Fibroblast of skin of back (primary cell): ENCODE results near the gene ZNF655.

Experiments used
- DNase-seq: peaks from one replicate; pipeline ENCODE4 v3.0.0-alpha.2; 2013

ZNF655 gene

DNA sequence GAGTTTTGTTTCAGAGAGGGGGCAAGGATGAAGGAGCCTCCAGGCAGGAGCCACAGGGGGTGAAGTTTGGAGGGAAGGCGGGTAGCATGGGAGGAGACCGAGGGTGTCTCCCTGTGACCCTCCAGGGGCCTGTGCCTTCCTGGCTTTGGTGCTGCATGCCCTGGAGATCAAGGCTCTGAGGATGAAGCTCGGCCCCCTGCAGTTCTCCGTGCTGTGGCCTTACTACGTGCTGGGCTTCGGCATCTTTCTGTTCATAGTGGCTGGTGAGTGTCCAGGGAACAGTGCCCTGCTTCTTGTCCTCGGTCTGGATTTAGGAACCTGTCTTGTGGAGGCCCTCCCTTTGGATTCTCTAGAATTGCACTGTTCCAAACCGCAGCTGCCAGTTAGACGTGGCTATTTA is 49.1 kb downstream of the ZNF655 start:
- DNase-seq: no peak

DNA sequence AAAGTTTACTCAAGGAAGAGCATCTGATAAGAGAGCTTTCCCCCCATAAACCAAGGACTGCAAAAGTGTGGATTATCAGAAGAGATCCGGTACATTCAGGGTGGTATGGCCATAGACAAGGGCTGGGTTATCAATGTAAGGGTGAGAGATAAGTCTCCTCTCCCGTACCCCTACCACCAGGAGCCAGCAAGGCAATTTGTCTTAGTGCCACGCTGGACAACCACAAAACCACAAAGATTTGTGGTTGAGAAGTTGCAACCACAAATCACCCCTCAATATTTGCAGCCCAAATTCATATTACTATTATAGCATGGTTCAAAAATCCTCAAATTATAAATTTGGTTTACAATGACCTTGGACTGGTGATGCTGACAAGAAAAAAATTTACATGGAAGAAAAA is 56.1 kb downstream of the ZNF655 start:
- no peak for DNase-seq

DNA sequence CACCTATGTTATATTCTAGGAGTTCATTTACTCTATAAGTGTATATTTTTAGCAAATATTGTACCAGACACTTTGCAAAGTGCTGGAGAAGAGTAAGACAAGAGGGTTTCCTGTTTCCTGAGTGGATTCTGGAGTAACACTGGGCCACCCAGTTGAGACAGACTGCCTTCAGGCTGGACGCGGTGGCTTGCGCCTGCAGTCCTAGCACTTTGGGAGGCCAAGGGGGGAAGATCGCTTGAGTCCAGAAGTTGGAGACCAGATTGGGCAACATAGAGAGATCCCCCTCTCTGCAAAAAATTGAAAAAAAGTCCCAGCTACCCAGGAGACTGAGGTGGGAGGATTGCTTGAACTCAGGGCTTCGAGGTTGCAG is 57.5 kb downstream of the ZNF655 start:
- DNase-seq: no peak

DNA sequence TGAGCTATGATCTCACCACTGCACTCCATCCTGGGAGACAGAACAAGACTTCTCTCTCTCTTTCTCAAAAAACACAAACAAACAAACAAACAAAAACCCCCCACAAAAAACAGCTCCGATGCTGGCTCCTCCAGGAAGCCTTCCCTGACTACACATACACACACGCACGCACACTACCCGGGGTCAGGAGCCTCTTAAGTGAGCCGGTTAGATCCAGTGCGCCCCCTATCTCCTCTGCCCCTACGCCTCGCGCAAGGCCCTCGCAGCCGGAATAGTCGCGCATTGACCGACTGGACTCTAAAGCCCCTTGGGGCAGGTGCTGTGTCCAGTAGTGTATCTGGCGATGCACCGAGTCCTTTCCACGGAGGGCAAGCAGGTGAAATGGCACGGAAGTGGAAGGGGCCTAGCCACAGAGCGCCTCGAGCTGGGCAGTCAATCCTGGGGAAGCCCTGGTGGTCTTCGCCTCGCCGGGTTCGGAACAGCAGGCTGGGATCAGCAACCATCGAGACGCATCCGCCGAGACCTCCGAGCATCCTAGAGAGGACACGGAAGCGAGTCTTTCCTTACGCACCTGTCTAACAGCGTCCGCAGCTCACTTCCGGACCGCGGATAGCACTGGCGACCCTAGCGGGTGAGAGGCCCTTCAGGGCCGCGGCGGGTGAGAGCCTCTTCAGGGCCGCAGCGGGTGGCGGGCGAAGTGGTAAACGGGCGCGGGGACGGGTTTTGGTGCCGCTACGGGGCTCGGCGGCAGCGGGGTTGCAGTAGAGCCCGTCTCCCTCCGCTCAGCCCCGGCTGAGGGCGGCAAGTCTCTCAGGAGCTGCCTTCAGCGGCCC is 58.1 kb downstream of the ZNF655 start, which contains the start of gene ZSCAN25:
Gene ZSCAN25 (plus strand): TSS at position 588 of the 833 bp plus-strand sequence. CDS start 2,661 bp downstream, outside the sequence.
- peak; percentile 92 for DNase-seq

DNA sequence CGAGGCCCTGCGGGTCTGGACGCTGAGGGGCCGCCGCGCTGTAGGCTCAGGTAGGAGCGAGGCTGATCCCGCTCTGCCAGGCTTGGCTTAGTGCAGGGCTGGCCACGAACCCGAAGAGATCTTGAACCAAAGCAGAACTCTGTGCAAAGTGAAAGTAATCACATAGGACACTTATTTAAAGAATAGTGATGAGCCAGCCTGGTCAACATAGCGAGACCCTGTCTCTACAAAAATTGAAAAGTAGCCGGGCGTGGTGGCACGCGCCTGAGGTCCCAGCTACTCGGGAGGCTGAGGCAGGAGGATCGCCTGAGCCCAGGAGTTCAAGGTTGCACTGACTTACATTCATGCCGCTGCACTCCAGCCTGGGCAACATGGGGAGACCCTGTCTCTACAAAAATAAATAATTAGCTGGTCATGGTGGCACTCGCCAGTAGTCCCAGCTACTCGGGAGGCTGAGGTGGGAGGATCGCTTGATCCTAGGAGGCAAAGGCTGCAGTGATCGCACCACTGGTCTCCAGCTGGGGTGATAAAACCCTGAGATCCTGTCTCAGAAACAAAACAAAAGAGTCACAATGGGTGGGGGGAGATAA is 58.8 kb downstream of the ZNF655 start:
- no peak for DNase-seq

DNA sequence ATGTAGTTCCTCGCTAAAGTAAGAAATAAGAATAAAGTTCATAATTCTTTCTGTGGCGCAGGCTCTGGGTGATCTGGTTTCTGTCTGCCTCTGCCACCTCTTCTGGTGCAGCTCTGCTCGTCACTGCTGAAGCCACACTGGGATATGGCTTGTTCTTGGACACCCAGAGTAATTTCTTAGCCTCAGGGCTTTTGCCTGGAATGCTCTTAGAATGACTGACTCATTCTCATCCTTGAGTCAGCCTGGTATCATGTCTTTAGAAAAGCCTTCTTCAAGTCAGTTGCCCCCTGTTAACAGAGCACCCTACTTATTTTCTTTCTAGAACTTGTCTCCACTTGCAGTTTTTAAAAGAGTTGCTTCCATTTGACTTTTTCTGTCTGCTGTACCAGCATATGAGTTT is 60.3 kb downstream of the ZNF655 start:
- peak; percentile 73 for DNase-seq

DNA sequence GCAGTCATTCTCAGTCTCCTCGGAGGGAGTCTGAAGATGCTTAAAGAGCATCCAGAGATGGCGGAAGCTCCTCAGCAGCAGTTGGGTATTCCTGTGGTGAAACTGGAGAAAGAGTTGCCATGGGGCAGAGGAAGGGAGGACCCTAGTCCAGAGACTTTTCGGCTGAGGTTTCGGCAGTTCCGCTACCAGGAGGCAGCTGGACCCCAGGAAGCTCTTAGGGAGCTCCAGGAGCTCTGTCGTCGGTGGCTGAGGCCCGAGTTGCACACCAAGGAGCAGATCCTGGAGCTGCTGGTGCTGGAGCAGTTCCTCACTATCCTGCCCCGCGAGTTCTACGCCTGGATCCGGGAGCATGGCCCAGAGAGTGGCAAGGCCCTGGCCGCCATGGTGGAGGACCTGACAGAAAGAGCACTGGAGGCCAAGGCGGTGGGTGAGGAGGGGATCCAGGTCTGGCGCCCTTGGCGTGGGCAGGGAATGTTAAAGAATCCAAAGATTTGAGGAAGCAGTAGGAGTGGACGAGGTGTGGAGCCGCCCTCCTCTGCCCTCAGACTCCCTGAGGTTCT is 61.2 kb downstream of the ZNF655 start:
- DNase-seq: no peak

GRCh38 chr7:99621271-99621670 is 62.8 kb downstream of the ZNF655 start:
- no peak for DNase-seq

GRCh38 chr7:99622596-99622995 is 64.2 kb downstream of the ZNF655 start:
- no peak for DNase-seq

- no peak for DNase-seq
These were observed 64.8 kb downstream of the ZNF655 start for GRCh38 chr7:99623091-99623693.

DNA sequence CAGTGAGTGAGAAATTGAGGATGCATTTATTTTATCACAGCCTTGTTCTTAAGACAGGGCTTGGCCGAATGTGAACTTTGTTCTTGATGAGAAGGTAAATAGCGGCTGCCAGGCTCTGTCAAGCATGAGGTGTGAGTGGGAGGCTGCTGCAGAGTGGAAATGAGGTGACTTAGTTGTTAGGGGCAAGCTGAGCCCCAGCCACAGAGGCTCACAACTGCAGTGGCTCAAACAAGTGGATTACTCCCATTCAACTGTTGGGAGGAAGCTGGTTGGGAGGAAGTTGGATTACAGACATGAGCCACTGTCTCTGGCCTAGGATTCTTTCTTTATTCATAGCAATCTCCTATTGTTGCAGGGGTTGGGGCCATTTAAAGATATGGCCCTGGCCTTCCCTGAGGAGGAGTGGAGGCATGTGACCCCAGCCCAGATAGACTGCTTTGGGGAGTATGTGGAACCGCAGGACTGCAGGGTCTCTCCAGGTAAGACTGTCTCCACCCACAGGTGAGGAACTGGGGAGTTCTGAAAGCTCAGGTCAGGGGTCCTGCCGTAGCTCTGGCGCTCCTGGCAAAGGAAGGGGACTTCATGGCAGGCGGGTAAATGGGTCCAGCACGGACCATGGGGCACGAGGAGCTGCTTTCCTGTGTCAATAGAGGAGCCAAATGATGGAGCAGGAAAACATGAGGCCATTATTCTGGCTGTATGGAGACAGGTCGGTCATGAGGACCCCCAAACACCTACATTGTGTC is 65.4 kb downstream of the ZNF655 start:
- DNase-seq: no peak

- no peak for DNase-seq
These were observed 66.0 kb downstream of the ZNF655 start for GRCh38 chr7:99624484-99624883.

DNA sequence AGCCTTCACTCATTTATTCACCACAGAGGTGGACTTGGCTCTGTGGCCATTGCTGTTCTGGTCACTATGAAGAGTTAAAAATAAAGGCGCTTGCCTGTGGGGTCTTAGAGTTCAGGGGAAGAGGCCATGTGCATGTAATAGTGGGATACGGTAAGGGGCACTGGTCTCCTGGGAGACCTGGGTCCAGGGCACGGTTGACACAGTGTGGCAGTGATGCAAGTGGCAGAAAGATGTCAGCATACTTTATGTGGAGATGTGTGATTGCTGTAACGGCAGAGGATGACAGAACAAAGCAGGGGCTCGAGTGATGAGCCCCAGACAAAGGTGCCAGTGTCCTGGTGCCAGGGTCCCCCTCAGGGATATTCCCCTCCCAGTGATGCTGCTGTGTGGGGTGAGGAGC is 66.9 kb downstream of the ZNF655 start:
- no peak for DNase-seq

DNA sequence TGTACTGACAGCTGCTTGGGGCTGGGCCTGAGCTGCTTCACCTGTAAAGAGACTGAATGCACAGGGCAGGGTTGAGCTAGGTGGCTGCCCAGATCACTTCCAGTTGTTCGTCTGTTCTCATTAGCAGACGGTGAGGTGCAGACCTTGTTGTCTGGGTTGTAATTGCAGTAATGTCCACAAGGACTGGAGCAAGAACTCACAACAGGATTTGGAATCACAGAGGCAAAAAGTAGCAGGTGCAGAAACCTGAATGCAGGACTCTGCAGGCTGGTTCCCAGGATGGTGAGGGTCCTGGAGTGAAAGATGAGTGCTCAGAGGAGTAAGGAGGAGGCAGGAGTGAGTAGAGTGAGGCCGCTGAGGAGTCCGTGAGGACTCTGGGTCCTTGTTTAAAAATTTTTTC is 67.5 kb downstream of the ZNF655 start:
- DNase-seq: no peak
